ENCODE results near the gene CEP192.

DNA sequence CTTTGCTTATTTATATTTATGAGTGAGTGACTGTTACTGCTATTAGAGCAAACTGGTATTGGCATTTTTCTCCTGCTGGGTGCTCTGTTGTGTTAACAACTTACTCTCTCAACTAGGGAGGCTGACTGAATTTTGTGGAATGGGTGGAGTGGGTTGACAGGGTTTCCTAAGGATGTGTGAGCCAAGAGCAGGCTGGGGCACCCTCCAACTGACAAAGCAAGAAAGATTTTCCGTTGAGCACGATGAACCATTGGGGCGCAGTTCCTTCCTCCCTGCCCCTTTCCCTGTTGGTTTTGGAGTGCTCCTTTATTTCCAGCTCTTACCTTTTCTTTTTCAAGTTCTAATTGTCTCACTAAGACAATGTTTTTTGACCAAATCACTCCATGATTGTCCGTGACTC, 23.0 kb upstream of the CEP192 start:
- no peak for TF ChIP-seq CREB1 (IDR thresholded peaks at IDR 0.05; ENCODE audit: low read depth)
- TF ChIP-seq YY1 (IDR thresholded peaks at IDR 0.05; ENCODE audit: low read depth): no peak
- TF ChIP-seq, protein P1, sequence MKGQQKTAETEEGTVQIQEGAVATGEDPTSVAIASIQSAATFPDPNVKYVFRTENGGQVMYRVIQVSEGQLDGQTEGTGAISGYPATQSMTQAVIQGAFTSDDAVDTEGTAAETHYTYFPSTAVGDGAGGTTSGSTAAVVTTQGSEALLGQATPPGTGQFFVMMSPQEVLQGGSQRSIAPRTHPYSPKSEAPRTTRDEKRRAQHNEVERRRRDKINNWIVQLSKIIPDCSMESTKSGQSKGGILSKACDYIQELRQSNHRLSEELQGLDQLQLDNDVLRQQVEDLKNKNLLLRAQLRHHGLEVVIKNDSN (IDR thresholded peaks at IDR 0.05): no peak
- no peak for TF ChIP-seq EP300 (IDR thresholded peaks at IDR 0.05; ENCODE audit: borderline replicate concordance)
- no peak for TF ChIP-seq TAF1 (IDR thresholded peaks at IDR 0.05; ENCODE audit: low read depth)
- TF ChIP-seq NFIC (IDR thresholded peaks at IDR 0.05): no peak
- no peak for TF ChIP-seq EGR1 (IDR thresholded peaks at IDR 0.05)
- TF ChIP-seq, protein P2, sequence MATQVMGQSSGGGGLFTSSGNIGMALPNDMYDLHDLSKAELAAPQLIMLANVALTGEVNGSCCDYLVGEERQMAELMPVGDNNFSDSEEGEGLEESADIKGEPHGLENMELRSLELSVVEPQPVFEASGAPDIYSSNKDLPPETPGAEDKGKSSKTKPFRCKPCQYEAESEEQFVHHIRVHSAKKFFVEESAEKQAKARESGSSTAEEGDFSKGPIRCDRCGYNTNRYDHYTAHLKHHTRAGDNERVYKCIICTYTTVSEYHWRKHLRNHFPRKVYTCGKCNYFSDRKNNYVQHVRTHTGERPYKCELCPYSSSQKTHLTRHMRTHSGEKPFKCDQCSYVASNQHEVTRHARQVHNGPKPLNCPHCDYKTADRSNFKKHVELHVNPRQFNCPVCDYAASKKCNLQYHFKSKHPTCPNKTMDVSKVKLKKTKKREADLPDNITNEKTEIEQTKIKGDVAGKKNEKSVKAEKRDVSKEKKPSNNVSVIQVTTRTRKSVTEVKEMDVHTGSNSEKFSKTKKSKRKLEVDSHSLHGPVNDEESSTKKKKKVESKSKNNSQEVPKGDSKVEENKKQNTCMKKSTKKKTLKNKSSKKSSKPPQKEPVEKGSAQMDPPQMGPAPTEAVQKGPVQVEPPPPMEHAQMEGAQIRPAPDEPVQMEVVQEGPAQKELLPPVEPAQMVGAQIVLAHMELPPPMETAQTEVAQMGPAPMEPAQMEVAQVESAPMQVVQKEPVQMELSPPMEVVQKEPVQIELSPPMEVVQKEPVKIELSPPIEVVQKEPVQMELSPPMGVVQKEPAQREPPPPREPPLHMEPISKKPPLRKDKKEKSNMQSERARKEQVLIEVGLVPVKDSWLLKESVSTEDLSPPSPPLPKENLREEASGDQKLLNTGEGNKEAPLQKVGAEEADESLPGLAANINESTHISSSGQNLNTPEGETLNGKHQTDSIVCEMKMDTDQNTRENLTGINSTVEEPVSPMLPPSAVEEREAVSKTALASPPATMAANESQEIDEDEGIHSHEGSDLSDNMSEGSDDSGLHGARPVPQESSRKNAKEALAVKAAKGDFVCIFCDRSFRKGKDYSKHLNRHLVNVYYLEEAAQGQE (IDR thresholded peaks at IDR 0.05; ENCODE audit: low read depth): no peak
- TF ChIP-seq TEAD4 (IDR thresholded peaks at IDR 0.05): no peak
- TF ChIP-seq FOXM1 (IDR thresholded peaks at IDR 0.05; ENCODE audit: borderline replicate concordance, low read depth): no peak
